Colon (tissue), 2 donors: ENCODE measurements around the gene GDF7.

ENCODE experiments used
- FAIRE-seq: peaks from 2 replicates; lab custom pipeline; 2012; peaks lifted over from hg19 to GRCh38; lab: Jason Lieb, UNC
- donor health status: control.
- donor health status: control.

GDF7 gene

DNA sequence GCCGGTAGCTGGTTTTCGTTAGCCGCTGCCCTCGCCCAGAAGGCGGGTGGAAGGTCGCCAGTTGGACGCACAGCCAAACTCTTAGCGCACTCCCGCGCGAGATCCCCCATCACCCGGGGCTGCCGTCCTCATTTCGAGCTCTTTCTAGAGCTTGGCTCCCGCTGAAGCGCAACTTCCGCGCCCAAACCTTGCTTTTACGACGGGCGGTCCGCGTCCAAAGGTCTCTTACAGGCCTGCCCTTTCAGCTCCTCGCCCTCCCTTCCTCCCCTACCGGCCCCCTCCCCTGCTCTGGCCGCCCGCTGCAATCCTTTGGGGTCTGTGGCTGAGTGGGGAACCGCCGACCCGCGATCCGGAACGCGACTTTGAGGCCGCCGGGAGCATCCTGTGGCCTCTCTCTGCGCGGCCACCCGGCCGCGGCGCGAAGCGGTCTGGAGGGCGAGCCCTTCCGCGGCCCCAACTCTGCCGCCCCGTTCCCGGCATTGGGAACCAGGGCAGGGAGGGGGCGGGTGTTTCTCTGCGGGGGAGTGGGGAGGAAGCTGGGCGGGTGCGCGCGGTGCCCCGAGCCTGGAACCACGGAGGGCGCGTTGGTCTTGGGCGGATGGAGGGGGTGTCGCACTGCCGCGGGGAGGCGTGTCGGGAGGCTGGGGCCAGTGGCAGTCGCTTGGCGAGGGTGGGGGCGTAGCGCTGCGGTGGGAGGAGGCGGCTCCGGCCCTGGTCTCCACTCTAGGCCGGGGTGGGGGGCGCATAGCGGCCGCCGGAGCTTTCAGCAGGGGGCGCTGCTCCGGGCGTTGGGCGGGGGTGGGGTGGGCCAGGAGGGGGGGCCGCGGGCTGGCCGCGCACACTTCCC, at the start of gene GDF7:
Gene GDF7 (plus strand): TSS at position 841 of the 847 bp plus-strand sequence. CDS start 96 bp downstream, outside the sequence.
- no peak for FAIRE-seq

DNA sequence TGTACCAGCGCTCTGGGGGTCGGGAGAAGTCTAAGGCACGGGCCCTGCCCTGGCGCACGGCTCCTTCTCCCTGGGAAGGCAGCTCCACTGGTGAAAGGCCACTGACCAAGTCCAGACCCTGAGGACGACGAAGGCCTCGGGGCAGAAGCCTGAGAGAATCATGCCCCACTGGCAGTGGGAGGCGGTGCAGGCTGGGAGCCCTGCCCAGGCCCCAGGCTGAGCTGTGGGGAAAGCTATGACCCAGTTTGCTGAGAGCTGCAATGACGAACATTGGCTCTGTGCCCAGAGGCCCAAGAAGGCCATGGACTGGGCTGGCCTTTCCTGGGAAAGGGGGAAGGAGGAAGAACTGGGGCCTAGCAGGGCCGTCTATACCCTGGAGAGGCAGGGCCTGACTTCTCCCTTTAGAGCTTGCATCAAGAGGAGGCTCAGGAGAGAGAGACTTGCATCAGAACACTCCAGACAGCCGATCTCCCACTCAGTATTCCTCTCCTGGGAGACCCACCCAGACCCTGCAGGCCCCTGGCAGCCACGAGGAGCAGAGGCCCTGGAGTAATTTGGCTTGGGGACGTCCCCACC, 49.0 kb upstream of the GDF7 start:
- no peak for FAIRE-seq

DNA sequence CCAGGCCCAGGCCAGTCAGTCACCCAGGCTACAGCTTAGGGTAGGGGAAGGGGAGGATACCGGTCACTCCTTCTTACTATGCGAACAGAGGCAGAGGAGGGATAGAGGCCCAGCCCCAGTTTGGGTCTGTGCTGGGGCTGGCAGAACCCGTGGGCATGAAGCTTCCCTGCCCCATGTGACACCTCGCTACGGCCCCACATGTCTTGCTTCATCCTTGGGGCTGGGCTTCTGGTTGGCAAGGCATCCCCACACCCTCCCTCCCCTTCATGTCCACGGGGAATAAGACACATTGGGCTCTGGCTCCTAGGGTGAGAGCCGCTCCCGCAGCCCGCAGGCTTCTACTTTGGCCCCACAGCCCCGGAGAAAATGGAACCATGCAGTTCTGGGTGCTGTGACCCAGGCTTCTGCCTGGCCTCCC, 48.5 kb upstream of the GDF7 start:
- FAIRE-seq, result no peak

DNA sequence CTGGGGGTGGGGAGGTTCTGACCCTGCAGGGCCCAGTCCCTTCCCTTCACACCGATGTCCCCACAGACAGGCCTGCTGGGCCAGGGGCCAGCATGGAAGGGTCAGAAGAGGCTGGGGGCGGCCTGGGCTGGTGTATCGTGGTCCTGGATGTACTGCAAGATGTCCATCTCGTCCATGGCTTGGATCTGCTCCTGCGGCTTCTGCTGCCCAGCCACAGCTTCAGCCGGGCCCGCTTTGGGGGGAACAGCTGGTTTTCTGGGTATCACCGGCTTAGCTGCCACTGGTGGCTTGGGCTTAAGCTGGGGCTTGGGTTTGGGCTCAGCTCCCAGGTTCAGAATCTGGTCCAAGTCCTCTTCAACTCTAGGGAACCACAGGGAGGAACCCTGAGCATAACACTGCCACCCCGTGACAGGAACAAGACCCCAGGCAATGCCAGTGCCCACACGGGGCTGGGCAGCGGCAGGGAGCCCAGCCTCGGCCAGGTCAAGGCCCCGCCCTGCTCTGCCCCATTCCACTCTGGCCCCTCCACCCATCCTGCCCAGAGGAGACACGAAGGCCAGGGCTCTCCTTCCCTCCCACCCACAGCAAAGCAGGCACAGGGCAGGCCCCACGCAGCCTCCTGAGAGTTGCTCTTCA, 47.9 kb upstream of the GDF7 start:
- no peak for FAIRE-seq

DNA sequence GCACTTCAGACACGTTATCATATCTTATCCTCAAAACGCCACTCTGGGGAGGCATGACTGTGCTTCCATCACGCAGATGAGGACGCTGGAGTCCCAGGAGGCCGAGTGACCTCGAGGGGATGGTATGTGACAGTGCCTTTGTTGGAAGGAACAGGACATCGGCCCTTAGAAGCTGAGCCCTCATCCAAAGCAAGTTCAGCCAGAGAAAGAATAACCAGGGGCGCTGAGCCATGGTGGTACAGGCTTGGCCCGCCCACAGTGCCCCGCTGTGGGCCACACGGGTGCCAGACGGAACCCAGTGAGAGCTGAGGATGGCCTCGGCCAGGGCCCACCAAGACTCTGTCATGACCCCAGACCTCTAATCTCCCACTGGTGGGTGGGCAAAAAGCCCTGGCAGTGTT, 47.3 kb upstream of the GDF7 start:
- no peak for FAIRE-seq

DNA sequence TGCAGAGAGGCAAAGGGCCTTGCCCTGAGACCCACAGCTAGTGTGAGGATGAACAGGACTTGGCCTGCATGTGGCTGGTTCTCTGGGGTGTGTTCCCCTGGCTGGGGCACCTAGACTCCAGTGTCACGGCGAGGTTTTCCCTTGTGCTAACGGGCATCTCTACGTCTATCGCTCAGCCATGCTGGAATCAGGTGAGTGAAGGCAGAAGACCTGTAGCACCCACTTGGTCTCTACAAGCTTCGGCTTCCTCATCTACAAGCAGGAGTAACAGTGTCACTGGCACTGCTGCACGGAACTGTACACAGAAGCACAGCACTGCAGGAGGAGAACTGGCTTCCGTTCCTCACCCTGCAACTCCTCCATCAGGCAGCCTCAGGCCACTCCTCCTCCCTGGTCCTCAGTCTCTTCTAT, 46.7 kb upstream of the GDF7 start:
- FAIRE-seq, result no peak

DNA sequence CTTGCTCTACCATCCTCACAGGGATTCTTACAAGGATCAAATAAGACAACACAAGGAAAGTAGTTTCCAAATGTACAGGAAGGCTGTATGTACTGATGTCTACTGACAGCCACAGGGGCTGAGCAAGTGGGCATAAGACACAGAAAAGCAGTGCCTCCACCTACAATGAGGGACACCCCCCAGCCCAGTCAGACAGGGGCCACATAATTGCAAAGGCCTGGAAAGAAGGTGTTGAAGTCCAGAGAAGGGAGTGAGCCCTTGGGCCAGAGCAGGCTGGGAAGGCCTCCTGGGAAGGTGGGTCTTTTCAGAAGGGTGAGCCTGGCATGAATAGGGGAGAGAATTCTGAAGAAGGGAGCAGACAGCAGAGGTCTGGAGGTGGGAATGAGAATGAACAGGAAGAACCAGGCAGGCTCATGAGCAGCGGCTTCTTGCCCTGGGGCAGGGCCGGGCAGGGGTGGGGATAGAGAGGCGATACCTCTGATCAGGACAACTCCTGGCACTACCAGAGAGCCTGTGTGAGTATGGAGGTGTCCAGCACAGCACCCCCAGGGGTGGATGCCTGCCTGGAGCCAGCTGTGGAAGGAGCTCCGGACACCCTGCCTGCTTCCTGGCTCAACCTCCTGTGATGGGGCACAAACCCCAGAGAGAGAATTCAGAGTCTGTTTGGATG, 46.1 kb upstream of the GDF7 start:
- FAIRE-seq, result no peak

DNA sequence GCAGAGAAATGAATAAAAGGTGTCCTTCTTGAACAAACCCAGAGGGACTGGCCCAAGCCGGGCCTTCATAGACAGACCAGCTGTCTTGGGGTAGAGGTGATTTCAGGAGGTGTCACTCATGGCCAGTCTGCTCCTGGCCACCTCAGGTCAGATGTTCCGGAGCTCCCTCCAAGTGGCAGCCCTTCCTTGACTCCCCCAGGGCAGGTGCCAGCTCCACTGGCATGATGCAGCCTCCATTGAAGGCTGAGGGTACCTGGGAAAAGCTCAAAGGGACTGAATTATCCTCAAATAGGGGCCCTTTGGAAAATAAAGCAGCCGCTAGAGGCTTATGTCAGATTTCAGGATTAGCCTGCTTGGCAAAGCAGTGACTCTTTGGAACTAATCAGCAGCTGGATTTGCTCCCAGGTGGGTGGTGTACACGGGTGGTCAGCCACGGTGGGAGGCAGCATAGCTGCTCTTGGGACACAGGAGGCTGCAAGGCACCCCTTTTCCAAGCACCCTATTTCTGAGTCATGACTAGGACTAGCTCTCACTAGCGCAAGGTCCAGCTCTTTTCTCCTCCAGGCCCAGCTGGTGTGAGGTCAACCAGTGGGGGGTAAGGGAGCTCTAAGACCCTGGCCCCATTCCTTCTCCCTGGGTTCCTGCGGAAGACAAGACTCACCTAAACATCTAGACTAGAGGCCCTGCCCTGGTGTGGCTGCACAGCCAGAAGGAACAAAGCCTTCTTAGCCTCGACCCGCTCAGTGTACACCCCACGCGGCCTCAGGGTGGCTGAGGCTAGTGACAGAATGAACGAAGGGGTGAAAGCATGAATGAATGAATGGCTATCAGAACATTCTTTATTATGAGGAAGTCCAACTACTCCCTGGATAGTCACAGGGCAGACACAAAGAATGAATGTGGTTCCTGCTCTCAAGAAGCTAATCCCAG, 45.3 kb upstream of the GDF7 start:
- FAIRE-seq, result no peak

DNA sequence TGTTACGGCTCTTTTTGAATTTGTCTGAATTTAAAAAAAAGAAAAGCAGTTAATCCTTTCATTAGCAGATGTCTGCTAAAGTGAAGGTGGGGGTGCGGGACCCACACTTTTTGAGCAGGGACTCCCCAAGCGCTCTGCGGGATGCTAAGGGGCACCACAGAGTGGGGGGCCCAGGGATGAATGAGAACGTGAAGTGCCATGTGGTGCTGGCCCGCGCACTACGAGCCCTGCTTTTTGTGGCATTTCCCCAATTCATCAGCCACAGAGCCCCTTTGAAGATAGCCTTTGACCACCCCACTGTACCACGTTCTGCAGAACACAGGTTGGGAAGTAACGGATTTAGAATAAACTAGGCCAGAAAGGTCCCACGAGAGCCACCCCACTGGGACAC, 44.7 kb upstream of the GDF7 start:
- FAIRE-seq, result no peak

DNA sequence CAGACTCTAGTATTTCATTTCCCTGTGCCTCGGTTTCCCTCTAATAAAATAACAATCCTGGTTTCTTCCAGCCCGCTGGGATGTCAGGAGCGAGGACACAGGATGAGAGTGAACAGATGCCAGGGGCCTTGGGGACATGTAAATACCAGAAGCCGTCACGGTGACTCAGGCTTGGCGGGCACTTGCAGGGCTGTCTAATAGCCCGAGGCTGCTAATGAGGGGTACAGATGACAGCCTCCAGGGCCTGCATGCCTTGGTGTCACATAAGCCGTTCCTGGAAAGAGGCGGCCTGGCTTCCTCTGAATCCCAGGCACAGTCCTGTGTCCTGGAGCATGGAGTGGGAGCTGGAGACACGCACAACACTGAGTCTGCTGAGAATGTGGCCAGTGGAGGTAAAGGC, 44.2 kb upstream of the GDF7 start:
- no peak for FAIRE-seq

DNA sequence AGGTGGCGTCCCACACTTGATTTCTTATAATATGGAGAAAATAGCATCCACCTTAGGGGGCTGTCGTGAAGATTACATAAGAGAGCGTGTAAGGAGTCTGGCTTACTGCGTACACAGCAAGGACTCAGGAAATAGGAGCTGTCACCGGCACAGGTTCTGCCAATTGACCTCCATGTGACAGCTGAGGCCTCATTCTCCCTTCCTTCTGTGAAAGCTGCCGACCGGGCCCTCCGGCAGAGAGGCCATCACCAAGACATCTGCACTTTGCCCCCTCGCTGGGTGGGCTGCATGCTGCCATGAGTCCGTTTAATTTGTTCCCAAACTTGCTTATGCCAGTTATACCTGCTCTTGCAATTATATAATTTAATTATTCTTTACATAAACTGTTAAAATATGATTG, 43.7 kb upstream of the GDF7 start:
- FAIRE-seq, result no peak

DNA sequence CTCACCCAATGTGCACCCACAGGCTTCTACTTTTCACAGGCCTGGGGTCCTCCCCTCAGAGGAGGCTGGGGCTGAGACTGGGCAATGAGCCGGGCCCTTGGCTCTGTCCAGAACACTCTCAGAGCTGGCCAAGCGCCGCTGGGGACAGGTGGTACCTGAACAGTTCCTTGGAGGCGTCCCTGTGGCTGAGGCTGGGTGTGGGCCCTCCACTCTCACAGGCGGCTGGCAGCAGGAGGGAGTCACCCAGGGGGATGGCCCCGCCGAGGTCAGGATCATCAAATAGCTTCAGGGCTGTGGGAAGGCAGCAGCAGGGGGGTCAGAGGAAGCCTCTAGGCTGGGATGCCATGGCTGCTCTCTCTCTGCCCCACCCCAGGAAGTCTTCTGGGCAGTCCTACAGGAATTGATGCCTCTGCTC, 43.2 kb upstream of the GDF7 start:
- no peak for FAIRE-seq

DNA sequence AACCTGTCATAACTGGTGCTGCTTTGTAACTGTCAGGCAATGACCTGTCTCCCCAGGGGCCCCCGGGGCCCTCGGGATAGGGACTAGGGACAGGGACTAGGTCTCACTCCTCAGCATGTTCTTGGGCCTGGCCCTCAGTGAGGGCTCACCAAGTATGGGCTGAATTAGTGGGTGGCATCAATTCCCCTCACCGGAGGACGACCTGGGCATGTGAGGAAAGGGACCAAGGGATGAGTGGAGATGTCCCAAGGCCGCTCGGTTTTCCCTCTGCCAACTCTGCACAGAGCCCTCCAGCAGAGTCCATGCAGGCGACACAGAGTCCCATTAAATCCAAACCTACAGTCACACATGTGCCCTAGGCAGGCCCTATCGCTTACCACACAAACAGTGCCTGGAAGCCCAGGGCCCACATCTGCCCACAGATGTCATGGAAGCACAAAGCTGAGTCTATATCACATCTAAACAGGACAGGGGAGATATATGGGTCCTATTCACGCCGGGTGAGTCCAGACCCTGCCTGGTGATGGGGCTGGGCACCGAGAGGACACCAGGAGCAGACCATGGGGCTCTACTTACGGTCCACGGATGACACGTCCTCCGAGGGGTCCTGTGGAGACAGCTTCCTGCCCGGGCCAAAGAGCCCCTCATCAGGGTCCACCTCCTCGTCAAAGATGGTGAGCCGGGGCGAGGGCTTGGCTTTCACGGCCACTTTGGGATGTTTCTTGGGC, 42.6 kb upstream of the GDF7 start:
- no peak for FAIRE-seq

DNA sequence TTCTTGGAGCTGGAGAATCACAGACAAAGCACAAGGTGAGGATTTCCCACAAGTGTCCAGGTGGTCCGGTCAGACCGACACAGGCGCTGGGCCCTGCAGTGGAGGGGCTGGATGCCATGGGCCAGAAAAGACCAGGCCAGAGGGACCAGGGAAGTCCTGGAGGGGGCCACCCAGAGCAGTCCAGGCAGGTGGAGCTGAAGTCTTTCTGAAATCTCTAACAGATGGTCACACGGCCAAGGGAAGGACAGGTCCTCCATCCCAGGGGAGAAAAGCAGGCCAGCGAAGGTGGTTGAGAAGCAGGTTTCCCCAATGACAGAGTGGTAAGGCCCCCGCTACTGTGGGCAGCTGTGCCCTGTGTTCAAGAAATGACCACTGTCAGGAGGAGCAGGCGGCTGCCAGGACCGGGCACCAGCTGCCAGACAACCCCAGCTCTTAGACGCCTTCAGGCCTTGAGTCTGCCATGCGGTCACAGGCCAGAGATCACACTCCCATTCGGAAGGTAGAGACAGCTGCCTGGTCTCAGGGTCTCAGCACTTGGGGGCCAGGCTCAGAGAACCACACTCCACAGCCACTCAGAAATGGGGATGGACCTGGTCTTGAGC, 42.0 kb upstream of the GDF7 start:
- no peak for FAIRE-seq

DNA sequence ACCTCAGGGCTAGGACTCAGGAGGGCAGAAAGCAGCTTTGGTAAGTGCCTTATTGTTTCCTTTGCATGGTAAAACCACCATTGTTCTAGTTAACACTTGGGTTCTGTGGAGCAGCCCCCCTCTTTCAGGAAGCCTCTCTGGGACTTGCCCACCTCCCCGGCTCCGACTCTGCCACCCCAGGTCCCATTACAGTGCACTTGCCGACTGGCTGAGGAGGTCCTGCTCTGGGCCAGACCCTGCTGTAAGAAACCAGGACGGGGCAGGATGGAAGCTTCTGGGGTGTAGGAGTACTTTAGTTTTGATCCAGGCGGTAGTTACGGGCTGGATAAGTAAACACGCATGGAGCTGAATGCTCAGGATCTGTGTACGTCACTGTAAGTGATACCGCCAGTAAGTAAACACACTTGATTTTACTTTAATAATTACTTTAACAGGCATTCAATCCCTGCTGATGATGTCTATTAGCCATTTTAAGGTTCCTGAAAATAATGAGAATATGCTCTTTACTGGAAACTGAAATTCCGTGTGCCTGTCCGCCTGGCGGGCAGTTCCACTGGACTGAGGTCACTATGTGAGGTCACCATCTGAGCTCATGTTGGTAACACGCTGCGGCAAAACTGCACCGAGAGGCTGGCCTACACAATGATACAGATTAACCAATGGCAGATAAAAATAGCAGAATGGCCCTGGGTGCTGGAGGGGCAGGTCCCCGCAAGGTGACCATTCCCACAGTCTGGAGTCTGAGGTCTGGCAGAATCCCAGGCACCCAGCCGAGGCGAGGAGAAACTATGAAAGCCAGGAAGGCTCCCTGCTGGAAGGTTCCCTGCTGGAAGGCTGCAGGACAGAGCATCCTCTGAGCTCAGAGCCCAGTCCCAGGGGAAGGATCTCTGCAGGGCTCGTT, 41.2 kb upstream of the GDF7 start:
- FAIRE-seq, result no peak

DNA sequence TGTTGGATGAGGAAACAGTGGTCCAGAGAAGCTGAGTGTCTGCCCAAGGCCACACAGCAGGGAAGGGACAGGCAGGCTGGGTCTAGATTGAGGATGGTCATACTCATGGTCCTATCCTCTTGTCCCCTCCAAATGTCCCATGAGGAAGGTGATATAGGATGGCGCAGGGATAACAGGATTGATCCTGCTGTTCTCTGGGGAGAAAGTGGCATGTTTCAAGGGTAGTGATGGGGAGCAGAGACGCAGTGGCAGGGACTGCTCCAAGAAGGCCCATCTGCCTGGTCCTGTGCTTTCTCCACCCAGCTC, 40.6 kb upstream of the GDF7 start:
- no peak for FAIRE-seq

DNA sequence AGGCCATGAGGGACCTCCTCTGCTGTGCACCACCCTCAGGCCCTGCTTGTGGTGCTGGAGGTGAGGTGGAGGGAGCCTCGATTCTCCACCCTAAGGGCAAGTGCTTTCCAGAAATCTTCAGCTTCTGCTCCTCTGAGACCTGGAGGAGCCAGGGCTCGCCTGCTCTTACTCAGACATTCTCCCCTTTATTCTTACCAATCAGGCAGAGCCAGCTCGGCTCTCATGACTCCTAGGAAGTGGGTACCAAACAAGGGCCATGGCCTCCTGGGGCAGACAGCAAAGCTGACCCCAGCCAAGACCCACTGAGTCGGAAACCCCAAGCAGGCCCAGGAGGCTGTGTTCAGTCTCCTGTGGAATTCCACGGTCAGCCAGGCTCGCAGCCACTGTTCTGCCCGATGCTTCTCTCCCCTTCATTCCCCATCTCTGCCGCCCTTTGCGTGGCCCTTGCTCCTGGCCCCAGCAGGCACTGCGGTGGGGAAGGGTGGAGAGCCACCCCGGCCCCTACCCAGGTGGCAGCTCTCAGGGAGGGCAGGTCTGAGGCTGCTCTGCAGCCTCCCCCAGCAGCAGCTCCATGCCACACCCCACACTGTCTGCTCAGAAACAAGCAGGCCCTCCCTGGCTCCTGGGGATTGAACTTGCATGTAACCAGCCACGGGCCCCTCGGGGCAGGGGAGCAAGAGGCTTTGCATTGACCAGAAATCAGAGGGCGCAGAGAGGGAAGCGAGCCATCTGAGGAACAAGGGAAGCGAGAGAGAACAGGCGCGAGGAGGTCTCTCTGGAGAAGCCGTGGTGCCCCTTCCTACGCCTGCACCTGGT, 40.0 kb upstream of the GDF7 start:
- no peak for FAIRE-seq

DNA sequence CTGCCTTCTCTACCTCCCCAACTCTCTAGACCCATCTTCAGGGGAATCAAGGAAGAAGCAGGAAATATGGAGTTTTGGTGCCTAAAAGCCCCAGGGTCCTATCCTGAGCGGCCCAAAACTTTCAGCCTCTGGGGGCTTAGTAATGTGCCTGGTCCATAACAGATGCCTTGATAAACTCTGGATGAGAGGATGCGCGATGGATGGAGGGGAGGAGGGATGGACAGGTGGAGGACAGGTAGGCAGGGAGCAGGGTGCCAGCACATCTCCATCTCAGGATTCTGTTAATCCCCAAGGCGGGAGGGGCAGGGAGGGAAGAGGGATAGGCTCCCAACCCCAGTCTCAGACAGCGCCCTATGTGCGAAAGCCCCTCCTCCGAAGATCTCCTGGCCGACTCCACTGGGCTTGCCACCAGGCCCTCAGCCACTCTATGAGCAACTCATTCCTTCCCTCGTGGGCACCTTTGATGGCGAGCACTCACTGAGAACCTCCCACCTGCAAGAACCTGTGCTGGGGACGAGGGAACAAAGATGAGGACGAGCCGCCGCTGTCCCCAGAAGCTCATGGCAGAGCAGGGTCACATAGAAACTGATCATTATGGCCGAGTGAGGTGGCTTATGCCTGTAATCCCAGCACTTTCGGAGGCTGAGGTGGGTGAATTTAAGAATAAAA, 39.1 kb upstream of the GDF7 start:
- no peak for FAIRE-seq
